Measurements from ENCODE around the gene WNT5B.

Gene WNT5B

GRCh38 chr12:1644534-1645438, 15.8 kb downstream of the WNT5B start:
- no peak overlapping the region for H3K4me3 ChIP-seq (ENCODE audit: low read depth, low read length)

GRCh38 chr12:1645819-1646218, 16.8 kb downstream of the WNT5B start:
- no peak for DNase-seq (ENCODE audit: low read depth)
- H3K4me3 ChIP-seq (ENCODE audit: low read depth, low read length), result no peak overlapping the region

More at GRCh38 chr12:1644534-1645438, 15.8 kb downstream of the WNT5B start:
- peak; percentile 36 for DNase-seq (ENCODE audit: low read depth)

- DNase-seq (ENCODE audit: low read depth), result no peak
Measured at GRCh38 chr12:1646569-1647284, 17.7 kb downstream of the WNT5B start.

GRCh38 chr12:1647285-1647669, 18.2 kb downstream of the WNT5B start:
- no peak for DNase-seq (ENCODE audit: low read depth)

More at GRCh38 chr12:1646569-1647284, 17.7 kb downstream of the WNT5B start:
- H3K4me3 ChIP-seq (ENCODE audit: low read depth, low read length), result no peak overlapping the region

GRCh38 chr12:1650260-1650977, 21.4 kb downstream of the WNT5B start:
- no peak overlapping the region for H3K4me3 ChIP-seq (ENCODE audit: low read depth, low read length)
- no peak for DNase-seq (ENCODE audit: low read depth)

More at GRCh38 chr12:1647285-1647669, 18.2 kb downstream of the WNT5B start:
- no peak overlapping the region for H3K4me3 ChIP-seq (ENCODE audit: low read depth, low read length)

GRCh38 chr12:1650978-1651361, 21.9 kb downstream of the WNT5B start:
- DNase-seq (ENCODE audit: low read depth), result no peak

GRCh38 chr12:1651946-1652345, 22.9 kb downstream of the WNT5B start:
- H3K4me3 ChIP-seq (ENCODE audit: low read depth, low read length), result no peak overlapping the region

More at GRCh38 chr12:1650978-1651361, 21.9 kb downstream of the WNT5B start:
- H3K4me3 ChIP-seq (ENCODE audit: low read depth, low read length), result no peak overlapping the region

GRCh38 chr12:1655225-1655788, 26.3 kb downstream of the WNT5B start:
- no peak for DNase-seq (ENCODE audit: low read depth)
- H3K4me3 ChIP-seq (ENCODE audit: low read depth, low read length), result no peak overlapping the region

More at GRCh38 chr12:1651946-1652345, 22.9 kb downstream of the WNT5B start:
- no peak for DNase-seq (ENCODE audit: low read depth)

GRCh38 chr12:1656902-1657301, 27.9 kb downstream of the WNT5B start:
- no peak for DNase-seq (ENCODE audit: low read depth)
- no peak overlapping the region for H3K4me3 ChIP-seq (ENCODE audit: low read depth, low read length)

- DNase-seq (ENCODE audit: low read depth), result no peak
- no peak overlapping the region for H3K4me3 ChIP-seq (ENCODE audit: low read depth, low read length)
Measured at GRCh38 chr12:1657688-1658087, 28.7 kb downstream of the WNT5B start.

GRCh38 chr12:1660304-1661187, 31.5 kb downstream of the WNT5B start:
- no peak for DNase-seq (ENCODE audit: low read depth)
- no peak overlapping the region for H3K4me3 ChIP-seq (ENCODE audit: low read depth, low read length)

GRCh38 chr12:1661553-1662335, 32.7 kb downstream of the WNT5B start:
- DNase-seq (ENCODE audit: low read depth), result peak; percentile 75
- H3K4me3 ChIP-seq (ENCODE audit: low read depth, low read length), result peak overlapping the region; percentile 50

- H3K4me3 ChIP-seq (ENCODE audit: low read depth, low read length), result no peak overlapping the region
- no peak for DNase-seq (ENCODE audit: low read depth)
Measured at GRCh38 chr12:1662761-1663439, 33.9 kb downstream of the WNT5B start.

- DNase-seq (ENCODE audit: low read depth), result no peak
- no peak overlapping the region for H3K4me3 ChIP-seq (ENCODE audit: low read depth, low read length)
Measured at GRCh38 chr12:1663440-1664132, 34.6 kb downstream of the WNT5B start.

GRCh38 chr12:1665366-1665765, 36.3 kb downstream of the WNT5B start:
- no peak for DNase-seq (ENCODE audit: low read depth)
- H3K4me3 ChIP-seq (ENCODE audit: low read depth, low read length), result no peak overlapping the region

- no peak overlapping the region for H3K4me3 ChIP-seq (ENCODE audit: low read depth, low read length)
- DNase-seq (ENCODE audit: low read depth), result no peak
Measured at GRCh38 chr12:1666215-1666614, 37.2 kb downstream of the WNT5B start.

GRCh38 chr12:1666685-1667162, 37.7 kb downstream of the WNT5B start:
- no peak overlapping the region for H3K4me3 ChIP-seq (ENCODE audit: low read depth, low read length)
- DNase-seq (ENCODE audit: low read depth), result no peak
